Activated T-helper 1 cell treated with anti-CD3 and anti-CD28 coated beads, Interleukin-12 subunit alpha, Interleukin-12 subunit beta, Interleukin-2, Interleukin-4 antibody, amounts not matched to agents 30 ng/mL and 10 ng/mL and 1 ng/mL, durations not matched to agents 14 hours and 24 hours and 36 hours (primary cell): Measurements from ENCODE around the gene SLC30A7. TPM values are rescaled to one million over a fixed set of nuclear protein-coding genes. Genes with fewer than 3 reads are reported as not detected.

Experiments used
- DNase-seq: peaks from one replicate; pipeline ENCODE4 v3.0.0; 2021; ENCODE audit warnings: low spot score
- H3K27ac Mint-ChIP-seq: one replicate; pipeline ENCODE4 v1.8.0; 2021; ENCODE audit warnings: mild to moderate bottlenecking, mixed read lengths
- H3K27me3 Mint-ChIP-seq: one replicate; pipeline ENCODE4 v1.8.0; 2022; ENCODE audit warnings: mild to moderate bottlenecking, moderate library complexity, mixed read lengths; ENCODE audit not compliant: insufficient read depth
- H3K36me3 Mint-ChIP-seq: one replicate; pipeline ENCODE4 v1.8.0; 2021; ENCODE audit warnings: low read depth, mixed read lengths
- H3K4me1 Mint-ChIP-seq: one replicate; pipeline ENCODE4 v1.8.0; 2021; ENCODE audit warnings: low read depth, mixed read lengths
- H3K4me3 Mint-ChIP-seq: one replicate; pipeline ENCODE4 v1.8.0; 2021; ENCODE audit warnings: mild to moderate bottlenecking, moderate library complexity, mixed read lengths
- H3K9me3 Mint-ChIP-seq: one replicate; pipeline ENCODE4 v1.8.0; 2021; ENCODE audit warnings: mixed read lengths
- intact Hi-C: fragments of 100-400 bp; cut with micrococcal nuclease; formaldehyde crosslinking; loops from one replicate; pipeline ENCODE4 v1.15.1; 2024
- total RNA-seq: library from RNA; stranded (reverse); gene quantifications from 2 replicates; pipeline ENCODE4 v1.2.3, GENCODE V29; 2022

The SLC30A7 gene
- total RNA-seq, 1 donor from 2014 or later: 42.6 TPM

GRCh38 chr1:100894603-100895539 lies 1.0 kb upstream of the SLC30A7 start, which contains the start of gene EXTL2:
TSS of gene EXTL2 (minus strand) at chr1:100894842. CDS start at chr1:100888757, 6,085 bp downstream.
- H3K27ac Mint-ChIP-seq: peak within 1 kb of the TSS; percentile 96
- H3K4me3 Mint-ChIP-seq: peak within 1 kb of the TSS; percentile 93
- peaks cover 31% of the 10 kb centered on the region for H3K36me3 Mint-ChIP-seq
- H3K9me3 Mint-ChIP-seq: peaks cover 15% of the 10 kb centered on the region
- intact Hi-C loops: loop anchor here (1.0 to 10.0 kb wide), 4 partner anchors 476 to 920 kb away; partner anchors contain the start of gene DBT
- peak; percentile 37 for DNase-seq
- no peaks in the 10 kb centered on the region for H3K27me3 Mint-ChIP-seq
- peaks cover 59% of the 10 kb centered on the region for H3K4me1 Mint-ChIP-seq

- Mint-ChIP-seq H3K27ac (peak overlapping the region; percentile 96), H3K27me3 (no peaks in the 10 kb centered on the region), H3K4me1 (peaks cover 70% of the 10 kb centered on the region), H3K9me3 (no peaks in the 10 kb centered on the region), H3K4me3 (peak overlapping the region; percentile 93), H3K36me3 (peaks cover 38% of the 10 kb centered on the region)
- intact Hi-C loops: loop anchor here (1.0 to 10.0 kb wide), 9 partner anchors 24 to 922 kb away; partner anchors contain the start of genes DPH5 and TRMT13
- DNase-seq: peak; percentile 50
These were observed 642 bp downstream of the SLC30A7 start for GRCh38 chr1:100896481-100896982.

GRCh38 chr1:100902365-100902764 lies 6.5 kb downstream of the SLC30A7 start:
- Mint-ChIP-seq H3K27me3 (no peaks in the 10 kb centered on the region), H3K4me3 (no peak overlapping the region), H3K4me1 (peaks cover 42% of the 10 kb centered on the region), H3K27ac (no peak overlapping the region), H3K36me3 (peaks cover 59% of the 10 kb centered on the region), H3K9me3 (peaks cover 5% of the 10 kb centered on the region)
- intact Hi-C loops: no loop called here
- DNase-seq: no peak

DNA sequence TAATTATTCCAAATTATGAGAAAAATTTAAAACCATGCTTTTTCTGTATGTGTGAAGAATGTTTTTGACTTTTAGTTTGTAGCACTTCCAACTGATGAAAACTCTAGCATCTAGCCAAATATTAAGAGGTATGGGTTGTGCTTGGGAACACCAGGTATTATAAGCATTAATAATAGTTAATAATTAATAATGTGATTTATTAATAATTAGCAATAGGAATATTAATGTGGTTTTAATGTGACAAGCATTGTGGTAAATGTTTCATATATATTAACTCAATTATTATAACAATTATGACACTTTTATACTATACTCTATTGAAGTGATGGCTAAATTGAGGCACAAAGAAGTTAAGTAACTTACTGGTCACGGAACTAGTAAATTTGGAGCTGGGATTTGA lies 7.9 kb downstream of the SLC30A7 start:
- Mint-ChIP-seq H3K4me3 (no peak overlapping the region), H3K36me3 (peaks cover 62% of the 10 kb centered on the region), H3K27ac (no peak overlapping the region), H3K27me3 (no peaks in the 10 kb centered on the region), H3K4me1 (peaks cover 38% of the 10 kb centered on the region), H3K9me3 (peaks cover 5% of the 10 kb centered on the region)
- DNase-seq: no peak
- intact Hi-C loops: no loop called here

GRCh38 chr1:100904528-100904927 lies 8.6 kb downstream of the SLC30A7 start:
- Mint-ChIP-seq H3K9me3 (peaks cover 5% of the 10 kb centered on the region), H3K36me3 (peaks cover 60% of the 10 kb centered on the region), H3K27me3 (no peaks in the 10 kb centered on the region), H3K4me3 (no peak overlapping the region), H3K4me1 (peaks cover 35% of the 10 kb centered on the region), H3K27ac (no peak overlapping the region)
- intact Hi-C loops: no loop called here
- no peak for DNase-seq

GRCh38 chr1:100905181-100905580 lies 9.3 kb downstream of the SLC30A7 start:
- peaks cover 53% of the 10 kb centered on the region for H3K36me3 Mint-ChIP-seq
- peaks cover 29% of the 10 kb centered on the region for H3K4me1 Mint-ChIP-seq
- no peaks in the 10 kb centered on the region for H3K27me3 Mint-ChIP-seq
- intact Hi-C loops: no loop called here
- H3K27ac Mint-ChIP-seq: no peak overlapping the region
- DNase-seq: no peak
- peaks cover 5% of the 10 kb centered on the region for H3K9me3 Mint-ChIP-seq
- no peak overlapping the region for H3K4me3 Mint-ChIP-seq

GRCh38 chr1:100907887-100908286 lies 12.0 kb downstream of the SLC30A7 start:
- intact Hi-C loops: no loop called here
- H3K36me3 Mint-ChIP-seq: peaks cover 45% of the 10 kb centered on the region

DNA sequence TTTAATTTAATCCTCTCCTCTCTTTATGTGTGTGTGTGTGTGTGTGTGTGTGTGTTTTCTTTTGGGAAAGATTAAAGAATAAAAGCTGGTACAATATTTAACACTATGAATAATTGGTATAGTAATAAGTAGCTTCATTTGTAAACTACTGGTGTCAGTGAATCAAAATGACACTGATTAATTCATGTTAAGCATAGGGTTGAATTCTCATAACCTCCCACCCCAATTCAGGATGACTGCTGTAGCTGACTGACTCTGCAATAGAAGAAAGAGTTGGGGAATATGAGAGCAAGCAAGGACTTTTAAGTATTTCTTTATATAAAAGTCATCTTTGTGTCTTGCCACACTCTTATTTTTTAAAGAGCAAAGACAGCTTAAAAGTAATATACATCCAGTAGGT lies 13.1 kb downstream of the SLC30A7 start:
- Mint-ChIP-seq H3K36me3 (peaks cover 53% of the 10 kb centered on the region), H3K27ac (no peak overlapping the region), H3K4me1 (peaks cover 21% of the 10 kb centered on the region), H3K27me3 (no peaks in the 10 kb centered on the region), H3K9me3 (peaks cover 5% of the 10 kb centered on the region), H3K4me3 (no peak overlapping the region)
- no peak for DNase-seq
- intact Hi-C loops: no loop called here

More at GRCh38 chr1:100907887-100908286, 12.0 kb downstream of the SLC30A7 start:
- DNase-seq: no peak
- Mint-ChIP-seq H3K27ac (peak overlapping the region; percentile 1), H3K4me1 (peaks cover 21% of the 10 kb centered on the region), H3K4me3 (no peak overlapping the region), H3K27me3 (no peaks in the 10 kb centered on the region), H3K9me3 (peaks cover 5% of the 10 kb centered on the region)

- Mint-ChIP-seq H3K27ac (no peak overlapping the region), H3K4me3 (no peak overlapping the region), H3K36me3 (peaks cover 49% of the 10 kb centered on the region), H3K4me1 (peaks cover 14% of the 10 kb centered on the region), H3K27me3 (no peaks in the 10 kb centered on the region), H3K9me3 (no peaks in the 10 kb centered on the region)
- no peak for DNase-seq
- intact Hi-C loops: no loop called here
These were observed 16.1 kb downstream of the SLC30A7 start for GRCh38 chr1:100912019-100912418.

GRCh38 chr1:100921110-100921706 lies 25.3 kb downstream of the SLC30A7 start:
- Mint-ChIP-seq H3K27ac (no peak overlapping the region), H3K27me3 (no peaks in the 10 kb centered on the region), H3K4me1 (peaks cover 29% of the 10 kb centered on the region), H3K9me3 (peaks cover 2% of the 10 kb centered on the region), H3K4me3 (no peak overlapping the region), H3K36me3 (peaks cover 54% of the 10 kb centered on the region)
- intact Hi-C loops: loop anchor here (1.0 to 5.0 kb wide), 8 partner anchors 24 to 646 kb away; partner anchors contain the start of gene SLC30A7
- DNase-seq: no peak

GRCh38 chr1:100924212-100924611 lies 28.3 kb downstream of the SLC30A7 start:
- peaks cover 34% of the 10 kb centered on the region for H3K4me1 Mint-ChIP-seq
- no peak overlapping the region for H3K27ac Mint-ChIP-seq
- peaks cover 35% of the 10 kb centered on the region for H3K36me3 Mint-ChIP-seq
- H3K4me3 Mint-ChIP-seq: no peak overlapping the region
- H3K27me3 Mint-ChIP-seq: no peaks in the 10 kb centered on the region
- intact Hi-C loops: loop anchor here (5.0 kb wide), 2 partner anchors 198 to 643 kb away; no protein-coding TSS in a partner anchor
- peaks cover 4% of the 10 kb centered on the region for H3K9me3 Mint-ChIP-seq
- no peak for DNase-seq

GRCh38 chr1:100924991-100925390 lies 29.1 kb downstream of the SLC30A7 start:
- Mint-ChIP-seq H3K27ac (no peak overlapping the region), H3K4me1 (peaks cover 41% of the 10 kb centered on the region), H3K4me3 (no peak overlapping the region), H3K27me3 (no peaks in the 10 kb centered on the region), H3K36me3 (peaks cover 35% of the 10 kb centered on the region), H3K9me3 (peaks cover 4% of the 10 kb centered on the region)
- DNase-seq: no peak
- intact Hi-C loops: loop anchor here (5.0 kb wide), 2 partner anchors 197 to 642 kb away; no protein-coding TSS in a partner anchor
